ENCODE results near the gene SPATA1. TPM values are rescaled to one million over a fixed set of nuclear protein-coding genes. Genes with fewer than 3 reads are reported as not detected.

SPATA1 gene, protein sequence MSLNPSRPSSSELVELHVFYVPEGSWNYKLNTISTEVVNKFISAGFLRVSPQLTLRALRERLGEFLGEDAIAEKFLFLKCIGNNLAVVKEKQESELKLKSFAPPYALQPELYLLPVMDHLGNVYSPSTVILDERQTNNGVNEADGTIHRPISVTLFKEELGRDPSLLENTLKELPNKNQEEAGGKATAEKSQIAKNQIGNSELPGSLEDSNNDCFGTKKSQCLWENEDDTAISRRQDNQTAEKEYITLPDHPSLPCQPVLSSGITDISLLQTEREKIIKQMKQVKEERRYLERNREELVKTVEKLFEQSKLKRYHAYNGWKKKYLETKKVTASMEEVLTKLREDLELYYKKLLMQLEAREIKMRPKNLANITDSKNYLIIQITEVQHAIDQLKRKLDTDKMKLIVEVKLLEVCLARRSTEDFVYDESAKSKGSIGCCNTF
- total RNA-seq = 0.36 and 1.1 TPM in 2 replicates

DNA sequence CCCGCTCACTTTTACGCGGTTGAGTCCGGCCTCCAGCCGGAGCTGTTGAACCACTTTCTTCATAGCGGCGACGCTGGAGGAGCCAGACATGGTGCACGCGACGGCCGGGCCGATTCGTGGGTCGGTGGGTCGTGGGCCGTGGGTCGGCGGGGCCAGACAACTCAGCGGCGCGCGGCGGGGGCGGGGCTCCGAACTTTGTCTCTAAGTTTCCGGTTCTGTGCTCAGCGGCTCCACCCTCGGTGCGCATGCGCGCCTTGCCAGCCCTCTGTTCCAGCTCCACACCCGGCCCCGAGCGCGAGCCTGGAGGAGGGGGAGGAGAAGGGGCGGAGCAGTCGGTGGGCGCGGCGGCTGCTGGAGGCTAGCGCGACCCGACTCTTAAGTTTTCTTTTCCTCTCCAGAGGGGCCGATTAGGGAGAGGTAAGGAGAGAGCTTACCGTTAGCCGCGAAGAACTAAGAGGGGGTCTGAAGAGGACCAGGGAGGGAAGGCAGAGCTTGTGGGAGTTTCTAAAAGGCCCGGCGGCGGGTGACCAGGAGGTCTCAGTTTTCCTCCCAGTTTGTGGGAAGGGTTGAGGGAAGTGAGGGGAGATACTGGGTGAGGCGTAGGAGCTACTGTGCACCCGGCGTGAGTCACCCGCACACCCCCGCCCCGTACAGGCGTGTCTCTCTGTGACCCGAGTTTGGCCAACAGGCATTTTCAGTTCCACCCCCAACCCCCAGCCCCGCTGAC is at the start of gene SPATA1, which contains the start of gene GNG5:
Gene SPATA1 (plus strand): TSS at position 385 of the 727 bp plus-strand sequence. CDS start 9,974 bp downstream, outside the sequence.
Gene GNG5 (minus strand): TSS at position 580 of the 727 bp plus-strand sequence. CDS start 490 bp downstream, at position 90.

DNA sequence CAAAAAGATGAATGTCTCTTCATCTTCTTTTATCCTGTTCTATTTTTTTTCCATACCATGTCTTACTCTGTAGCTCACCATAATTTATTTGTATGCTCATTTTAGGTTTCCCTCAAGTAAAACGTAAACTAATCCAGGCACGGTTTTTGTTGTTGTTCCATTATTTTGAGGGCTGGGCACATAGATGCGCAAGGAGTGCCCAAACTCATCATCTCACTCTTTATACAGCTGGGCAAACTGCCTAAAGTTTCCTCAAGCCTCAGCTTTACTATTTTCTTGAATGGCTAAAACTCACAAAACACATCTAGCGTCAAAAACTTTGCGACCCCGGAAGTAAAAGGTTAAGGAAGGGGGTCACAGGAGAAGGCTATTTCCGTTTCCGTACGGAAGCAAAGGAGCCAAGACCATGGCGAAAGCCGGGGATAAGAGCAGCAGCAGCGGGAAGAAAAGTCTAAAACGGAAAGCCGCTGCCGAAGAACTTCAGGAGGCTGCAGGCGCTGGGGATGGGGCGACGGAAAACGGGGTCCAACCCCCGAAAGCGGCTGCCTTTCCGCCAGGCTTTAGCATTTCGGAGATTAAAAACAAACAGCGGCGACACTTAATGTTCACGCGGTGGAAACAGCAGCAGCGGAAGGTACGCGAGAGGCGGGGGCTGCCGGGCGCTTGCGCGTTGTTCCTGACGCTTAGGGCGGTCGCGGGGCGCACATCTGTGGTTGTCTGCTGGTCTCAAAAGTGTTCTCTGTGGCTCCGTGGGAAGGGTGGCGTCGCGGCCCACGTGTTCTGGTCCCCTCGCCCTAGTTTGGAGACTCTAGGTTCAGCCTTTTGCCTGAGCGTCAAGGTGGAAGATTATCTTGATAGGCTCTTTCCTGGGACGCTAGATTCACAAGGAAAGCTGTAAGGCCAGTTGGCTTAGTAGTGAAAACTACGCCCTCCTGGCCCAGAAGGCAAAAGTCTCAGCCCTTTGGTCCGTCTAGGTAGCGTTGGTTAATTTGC is 27.0 kb upstream of the SPATA1 start, which contains the start of gene RPF1:
Gene RPF1 (plus strand): TSS at position 391 of the 993 bp plus-strand sequence. CDS start 16 bp downstream, at position 407.

DNA sequence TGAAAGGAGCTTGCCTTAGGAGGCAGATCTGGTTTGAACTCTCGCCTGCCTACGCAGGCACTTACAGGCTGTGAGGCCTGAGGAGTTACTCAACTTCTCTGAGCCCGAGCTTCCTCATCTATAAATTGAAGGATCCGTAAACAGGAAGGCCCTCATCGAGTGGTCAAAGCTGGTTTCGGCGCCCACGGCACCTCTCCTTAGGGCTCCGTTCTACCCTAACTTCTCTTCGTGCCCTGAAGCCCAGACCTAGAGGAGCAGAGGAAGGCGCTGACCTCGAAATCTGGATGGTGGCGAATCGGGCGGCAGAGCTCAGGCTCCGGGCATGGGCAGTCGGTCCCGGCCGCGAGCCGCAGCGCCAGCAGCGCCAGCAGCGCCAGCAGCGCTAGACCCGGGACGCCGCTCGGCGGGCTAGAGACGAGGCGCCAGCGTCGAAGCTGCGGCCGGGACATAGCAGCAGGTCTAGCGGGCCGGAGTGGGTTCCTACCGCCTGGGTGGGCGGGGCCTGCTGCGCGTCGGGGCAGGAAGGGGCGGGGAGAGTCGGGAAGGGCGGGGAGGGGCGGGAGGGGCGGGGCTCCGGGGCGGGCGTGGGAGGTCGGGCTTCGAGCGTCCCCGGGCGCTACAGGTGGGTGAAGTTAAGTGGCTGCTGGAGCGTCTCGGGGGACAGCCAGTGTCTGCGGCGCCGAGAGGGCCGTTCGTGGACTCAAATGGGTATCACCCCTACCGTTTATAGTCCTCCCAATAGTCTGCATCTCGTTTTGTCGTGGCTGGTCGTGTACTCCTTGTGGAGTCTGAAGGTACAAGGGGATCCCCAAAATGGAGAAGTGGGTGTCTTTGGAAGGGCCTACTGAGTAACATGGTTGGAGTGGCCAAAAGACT is 68.0 kb downstream of the SPATA1 start, which contains the start of gene CTBS:
Gene CTBS (minus strand): TSS at position 474 of the 876 bp plus-strand sequence. CDS start 25 bp downstream, at position 449.

Other genes with a start within 250 kb of the SPATA1 start
- 2.8 and 3.2 TPM in 2 replicates for gene SAMD13, start 204.7 kb upstream of the SPATA1 start, total RNA-seq
- not detected in 2 replicates for gene DNASE2B, start 107.9 kb upstream of the SPATA1 start, total RNA-seq
- 50.3 and 54.5 TPM in 2 replicates for gene RPF1, start 27.1 kb upstream of the SPATA1 start, total RNA-seq
- 45.2 and 56.4 TPM in 2 replicates for gene GNG5, start 195 bp downstream of the SPATA1 start, total RNA-seq
- gene CTBS, start 68.1 kb downstream of the SPATA1 start, total RNA-seq = 11.2 and 12.1 TPM in 2 replicates
- 12.8 and 15.8 TPM in 2 replicates for gene SSX2IP, start 184.1 kb downstream of the SPATA1 start, total RNA-seq